Measurements from ENCODE around the gene FGF5. TPM values are rescaled to one million over a fixed set of nuclear protein-coding genes. Genes with fewer than 3 reads are reported as not detected.

FGF5 gene
- total RNA-seq, 4 donors from 2014 or later = 0.14 to 4.1 (median 0.16) TPM; not detected in 1

DNA sequence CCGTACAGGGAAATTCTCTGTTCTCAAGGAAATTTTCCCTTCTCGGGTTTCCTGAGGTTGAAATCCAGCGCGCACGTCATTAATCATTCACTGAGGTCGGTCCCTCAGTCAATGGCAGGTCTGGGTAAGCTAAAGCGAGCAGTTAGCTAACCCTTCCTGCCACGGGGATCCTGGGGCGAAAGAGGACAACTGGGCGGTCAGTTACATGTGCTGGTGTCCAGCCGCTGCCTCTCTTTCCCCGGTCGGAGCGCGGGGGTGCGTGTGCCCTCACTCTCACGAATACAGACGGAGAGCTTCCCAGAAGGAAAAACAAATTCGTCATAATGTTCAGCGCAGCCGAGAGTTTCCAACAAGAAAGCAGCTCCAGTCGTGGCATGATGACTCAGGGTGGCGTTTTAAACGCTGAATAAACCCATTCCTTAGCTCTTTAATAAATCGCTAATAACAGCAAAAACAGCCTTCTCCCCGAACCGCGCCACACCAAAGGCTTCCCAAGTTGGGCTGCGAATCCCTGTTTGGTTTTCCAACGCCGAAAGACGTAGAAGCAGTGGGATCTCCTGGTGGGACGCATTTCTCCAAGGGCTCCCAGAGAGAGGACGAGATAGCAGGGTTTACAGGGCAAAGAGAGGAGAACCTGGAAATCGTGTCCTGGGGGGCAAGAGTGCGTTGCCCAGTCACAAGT lies 752 bp upstream of the FGF5 start:
- Histone ChIP-seq H3K4me1 (peaks cover 0 to 13% (median 4%) of the 10 kb centered on the region in 4 donors), H3K36me3 (no peaks in the 10 kb centered on the region), H3K27me3 (peaks cover 72% of the 10 kb centered on the region), H3K27ac (peak overlapping the region in 3 of 4 donors; percentile 48 to 69 (median 55)), H3K9me3 (no peaks in the 10 kb centered on the region), H3K4me3 (peak overlapping the region; percentile 22 to 48 (median 32))
- DNase-seq = no peak
- TF ChIP-seq, protein P1, sequence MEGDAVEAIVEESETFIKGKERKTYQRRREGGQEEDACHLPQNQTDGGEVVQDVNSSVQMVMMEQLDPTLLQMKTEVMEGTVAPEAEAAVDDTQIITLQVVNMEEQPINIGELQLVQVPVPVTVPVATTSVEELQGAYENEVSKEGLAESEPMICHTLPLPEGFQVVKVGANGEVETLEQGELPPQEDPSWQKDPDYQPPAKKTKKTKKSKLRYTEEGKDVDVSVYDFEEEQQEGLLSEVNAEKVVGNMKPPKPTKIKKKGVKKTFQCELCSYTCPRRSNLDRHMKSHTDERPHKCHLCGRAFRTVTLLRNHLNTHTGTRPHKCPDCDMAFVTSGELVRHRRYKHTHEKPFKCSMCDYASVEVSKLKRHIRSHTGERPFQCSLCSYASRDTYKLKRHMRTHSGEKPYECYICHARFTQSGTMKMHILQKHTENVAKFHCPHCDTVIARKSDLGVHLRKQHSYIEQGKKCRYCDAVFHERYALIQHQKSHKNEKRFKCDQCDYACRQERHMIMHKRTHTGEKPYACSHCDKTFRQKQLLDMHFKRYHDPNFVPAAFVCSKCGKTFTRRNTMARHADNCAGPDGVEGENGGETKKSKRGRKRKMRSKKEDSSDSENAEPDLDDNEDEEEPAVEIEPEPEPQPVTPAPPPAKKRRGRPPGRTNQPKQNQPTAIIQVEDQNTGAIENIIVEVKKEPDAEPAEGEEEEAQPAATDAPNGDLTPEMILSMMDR (IDR thresholded peaks at IDR 0.05) = no peak
- no peak for TF ChIP-seq POLR2A (IDR thresholded peaks at IDR 0.05)
- no peak for TF ChIP-seq EP300 (IDR thresholded peaks at IDR 0.05; ENCODE audit: low read depth)
- no peak for TF ChIP-seq POLR2AphosphoS5 (IDR thresholded peaks at IDR 0.05)
- intact Hi-C loops (cut with DNase I; ENCODE audit: low total_unique reads) = no loop called here
- WGBS, 2 donors (ENCODE audit: low coverage in 1 of 2) = 0 to 6% methylated on average over 2 to 36 of the region's 36 CpGs
- in situ Hi-C loops (cut with MboI; ENCODE audit: low pct_ligation_motif_present in 1 of 4, low pct_unique_long_range_greater_than_20kb in 1 of 4, low sequenced_read_pairs in 3 of 4) = no loop called here

DNA sequence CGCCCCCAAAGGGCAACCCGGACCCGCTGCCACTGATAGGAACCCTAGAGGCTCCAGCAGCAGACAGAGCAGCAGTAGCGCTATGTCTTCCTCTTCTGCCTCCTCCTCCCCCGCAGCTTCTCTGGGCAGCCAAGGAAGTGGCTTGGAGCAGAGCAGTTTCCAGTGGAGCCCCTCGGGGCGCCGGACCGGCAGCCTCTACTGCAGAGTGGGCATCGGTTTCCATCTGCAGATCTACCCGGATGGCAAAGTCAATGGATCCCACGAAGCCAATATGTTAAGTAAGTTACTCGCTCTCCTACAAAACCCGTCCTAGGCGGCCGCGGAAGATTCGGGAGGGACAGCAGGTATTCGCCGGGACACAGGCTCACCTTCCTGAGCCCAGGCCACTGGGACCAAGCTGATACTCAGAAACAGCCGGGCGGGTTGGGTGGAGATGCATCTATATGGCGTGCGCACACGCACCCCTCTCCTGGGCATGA lies 477 bp downstream of the FGF5 start:
- no peaks in the 10 kb centered on the region for H3K9me3 ChIP-seq
- no peak for DNase-seq
- H3K27me3 ChIP-seq = peaks cover 74% of the 10 kb centered on the region
- no peaks in the 10 kb centered on the region for H3K36me3 ChIP-seq
- intact Hi-C loops (cut with DNase I; ENCODE audit: low total_unique reads) (no loop called here), in situ Hi-C loops (cut with MboI; ENCODE audit: low pct_ligation_motif_present in 1 of 4, low pct_unique_long_range_greater_than_20kb in 1 of 4, low sequenced_read_pairs in 3 of 4) (no loop called here)
- 9 to 60% methylated on average over 1 to 18 of the region's 25 CpGs for WGBS, 2 donors (ENCODE audit: low coverage in 1 of 2)
- peaks cover 0 to 13% (median 4%) of the 10 kb centered on the region in 4 donors for H3K4me1 ChIP-seq
- peak overlapping the region in 3 of 4 donors; percentile 43 to 69 (median 48) for H3K27ac ChIP-seq
- TF ChIP-seq POLR2AphosphoS5 (IDR thresholded peaks at IDR 0.05) = no peak
- TF ChIP-seq POLR2A (IDR thresholded peaks at IDR 0.05) = no peak
- TF ChIP-seq, protein P1 (IDR thresholded peaks at IDR 0.05) = no peak
- no peak for TF ChIP-seq EP300 (IDR thresholded peaks at IDR 0.05; ENCODE audit: low read depth)
- H3K4me3 ChIP-seq = peak overlapping the region; percentile 22 to 48 (median 32)

DNA sequence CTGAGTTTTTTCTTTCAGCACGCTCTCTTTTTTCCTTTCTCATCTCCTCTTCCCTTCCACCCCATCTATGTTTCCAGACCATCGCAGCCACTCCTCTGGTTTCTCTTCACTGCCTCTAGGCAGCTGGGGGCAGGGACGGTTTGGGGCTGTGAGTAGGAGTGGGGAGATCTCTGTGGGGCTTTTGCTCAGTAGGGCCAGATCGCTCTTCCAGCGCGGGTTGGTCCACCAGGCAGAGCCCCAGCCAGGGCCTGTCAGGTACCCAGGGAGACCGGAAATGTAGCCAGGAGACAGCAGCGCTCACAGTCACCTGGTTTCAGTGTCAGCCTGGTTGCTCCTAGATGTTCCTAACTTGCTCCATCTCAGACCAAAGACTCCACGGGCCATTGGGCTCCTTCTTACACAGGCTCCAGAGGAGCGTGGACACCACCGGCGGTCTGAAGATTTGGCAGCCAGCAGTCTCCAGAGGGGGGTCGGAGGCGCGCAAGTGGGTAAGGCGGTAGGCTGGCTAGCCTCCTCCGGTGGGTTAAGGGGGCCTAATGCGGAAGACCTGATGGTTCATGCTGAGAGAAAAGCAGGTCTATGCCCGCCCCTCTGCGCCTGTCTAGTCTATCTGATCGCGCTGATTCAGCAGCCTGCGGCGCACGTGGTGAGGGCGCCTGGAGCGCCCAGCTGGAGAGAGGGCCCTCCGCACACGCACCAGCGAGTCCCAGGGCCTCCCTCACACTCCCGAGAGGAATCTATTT lies 1.8 kb downstream of the FGF5 start:
- Histone ChIP-seq H3K36me3 (no peaks in the 10 kb centered on the region), H3K27ac (peak overlapping the region in 1 of 4 donors; percentile 6), H3K27me3 (peaks cover 76% of the 10 kb centered on the region), H3K4me1 (peaks cover 0 to 13% (median 4%) of the 10 kb centered on the region in 4 donors), H3K4me3 (no peak overlapping the region), H3K9me3 (no peaks in the 10 kb centered on the region)
- WGBS, 2 donors (ENCODE audit: low coverage in 1 of 2) = 28 to 37% methylated on average over 5 to 31 of the region's 31 CpGs
- intact Hi-C loops (cut with DNase I; ENCODE audit: low total_unique reads) (no loop called here), in situ Hi-C loops (cut with MboI; ENCODE audit: low pct_ligation_motif_present in 1 of 4, low pct_unique_long_range_greater_than_20kb in 1 of 4, low sequenced_read_pairs in 3 of 4) (no loop called here)
- TF ChIP-seq EP300 (IDR thresholded peaks at IDR 0.05; ENCODE audit: low read depth) = no peak
- no peak for TF ChIP-seq POLR2A (IDR thresholded peaks at IDR 0.05)
- TF ChIP-seq, protein P1 (IDR thresholded peaks at IDR 0.05) = no peak
- TF ChIP-seq POLR2AphosphoS5 (IDR thresholded peaks at IDR 0.05) = no peak
- DNase-seq = no peak

DNA sequence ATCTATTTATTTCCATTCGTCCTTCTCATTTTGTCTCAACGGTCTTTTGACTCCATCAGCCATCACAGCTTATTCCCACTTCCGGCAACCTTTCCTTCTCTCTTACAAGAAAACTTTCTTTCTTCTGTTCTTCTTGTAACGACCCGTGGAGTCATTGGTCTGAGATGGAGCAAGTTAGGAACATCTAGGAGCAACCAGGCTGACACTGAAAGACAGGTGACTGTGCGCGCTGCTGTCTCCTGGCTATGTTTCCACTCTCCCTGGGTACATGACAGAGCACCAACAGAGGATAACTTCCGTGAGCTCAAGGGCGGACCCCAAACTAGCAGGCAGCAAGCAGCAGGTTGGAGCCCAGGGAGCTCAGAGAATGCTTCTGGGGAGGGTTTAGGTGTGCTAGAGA lies 2.5 kb downstream of the FGF5 start:
- Histone ChIP-seq H3K9me3 (no peaks in the 10 kb centered on the region), H3K4me1 (peaks cover 0 to 13% (median 4%) of the 10 kb centered on the region in 4 donors), H3K4me3 (no peak overlapping the region), H3K27me3 (peaks cover 70% of the 10 kb centered on the region), H3K27ac (no peak overlapping the region), H3K36me3 (no peaks in the 10 kb centered on the region)
- TF ChIP-seq EP300 (IDR thresholded peaks at IDR 0.05; ENCODE audit: low read depth) (no peak), POLR2A (IDR thresholded peaks at IDR 0.05) (no peak), POLR2AphosphoS5 (IDR thresholded peaks at IDR 0.05) (no peak)
- TF ChIP-seq, protein P1 (IDR thresholded peaks at IDR 0.05) = no peak
- DNase-seq = no peak
- in situ Hi-C loops (cut with MboI; ENCODE audit: low pct_ligation_motif_present in 1 of 4, low pct_unique_long_range_greater_than_20kb in 1 of 4, low sequenced_read_pairs in 3 of 4) = no loop called here
- intact Hi-C loops (cut with DNase I; ENCODE audit: low total_unique reads) = no loop called here
- 33 to 65% methylated on average over 7 to 9 of the region's 9 CpGs for WGBS, 2 donors (ENCODE audit: low coverage in 1 of 2)

Measured in transverse colon (tissue), 4 donors.